Thyroid gland (tissue), 4 donors: Measurements from ENCODE around the gene ABR. TPM values are rescaled to one million over a fixed set of nuclear protein-coding genes. Genes with fewer than 3 reads are reported as not detected.

Experiments used
- DNase-seq, 2 donors: peaks; one replicate each; pipeline ENCODE4 v3.0.0-alpha.2; 2019
- H3K27ac ChIP-seq, 3 donors: fragments of 200-600 bp; sonication (generic); 1 replicate in 2 of 3; 2 replicates in 1 of 3; pipeline ENCODE4 v1.5.1; 2016 to 2019; ENCODE audit warnings: mild to moderate bottlenecking in 1 of 3, moderate library complexity in 1 of 3
- H3K27me3 ChIP-seq: fragments of 200-600 bp; sonication (generic); one replicate; pipeline ENCODE4 v1.5.1; 2019
- H3K36me3 ChIP-seq, 2 donors: fragments of 200-600 bp; sonication (generic); one replicate each; pipeline ENCODE4 v1.5.1; 2016 to 2019
- H3K4me1 ChIP-seq, 2 donors: fragments of 200-600 bp; sonication (generic); one replicate each; pipeline ENCODE4 v1.5.1; 2017 to 2019
- H3K4me3 ChIP-seq, 3 donors: fragments of 200-600 bp; sonication (generic); replicated peaks in 1 of 3; 1 replicate in 2 of 3; 2 replicates in 1 of 3; pipeline ENCODE4 v1.5.1; 2016; ENCODE audit warnings: mild to moderate bottlenecking in 1 of 3
- H3K9me3 ChIP-seq: fragments of 200-600 bp; sonication (generic); one replicate; pipeline ENCODE4 v1.5.1; 2017
- CTCF ChIP-seq, 6 experiments: fragments of 200-600 bp in 3 of 6; fragments of 450-650 bp in 3 of 6; sonication (generic) in 3 of 6; IDR thresholded peaks; one replicate each; pipeline ENCODE4 v1.5.1; 2016 to 2019; ENCODE audit warnings: antibody characterized with exemption in 6 of 6, mild to moderate bottlenecking in 2 of 6, inconsistent platforms in 1 of 6, moderate library complexity in 1 of 6
- POLR2A ChIP-seq, 2 donors: fragments of 450-650 bp; IDR thresholded peaks; one replicate each; pipeline ENCODE4 v1.6.1; 2017; ENCODE audit warnings: antibody characterized with exemption in 2 of 2, mild to moderate bottlenecking in 2 of 2, moderate library complexity in 1 of 2
- WGBS, 2 donors: methylation state at CpG; one replicate each; pipeline ENCODE4 v1.1.5; 2017; 5-methylcytosine and 5-hydroxymethylcytosine counted together
- intact Hi-C: fragments of 100-400 bp; cut with DNase I; formaldehyde crosslinking; loops from one replicate; pipeline ENCODE4 v1.15.1; 2023
- total RNA-seq, 4 donors: library from RNA; depleted of rRNA; stranded (reverse); fragments of >200 nt; gene quantifications; one replicate each; pipeline ENCODE4 v1.2.3, GENCODE V29; 2016

The ABR gene
- total RNA-seq, 4 donors from 2014 or later = 23.7 to 33.7 (median 31.5) TPM

- Histone ChIP-seq H3K27ac (peak overlapping the region in 1 of 3 donors; percentile 24), H3K9me3 (no peaks in the 10 kb centered on the region), H3K27me3 (no peaks in the 10 kb centered on the region), H3K36me3 (no peaks in the 10 kb centered on the region), H3K4me1 (peaks cover 9 to 33% of the 10 kb centered on the region in 2 donors), H3K4me3 (no peak overlapping the region)
- TF ChIP-seq POLR2A (IDR thresholded peaks at IDR 0.05) = no peak
- no peak for TF ChIP-seq CTCF (IDR thresholded peaks at IDR 0.05)
- intact Hi-C loops = no loop called here
- WGBS, 2 donors = 80 to 81% methylated on average over 11 of the region's 11 CpGs
- no peak for DNase-seq
These were observed 5.4 kb downstream of the ABR start for GRCh38 chr17:1174263-1174880.

- DNase-seq = no peak
- no peaks in the 10 kb centered on the region for H3K9me3 ChIP-seq
- TF ChIP-seq CTCF (IDR thresholded peaks at IDR 0.05) (no peak), POLR2A (IDR thresholded peaks at IDR 0.05) (no peak)
- H3K27me3 ChIP-seq = no peaks in the 10 kb centered on the region
- H3K4me3 ChIP-seq = no peak overlapping the region
- 62 to 64% methylated on average over 24 to 28 of the region's 28 CpGs for WGBS, 2 donors
- intact Hi-C loops = no loop called here
- no peaks in the 10 kb centered on the region for H3K36me3 ChIP-seq
- H3K27ac ChIP-seq = peak overlapping the region in 1 of 3 donors; percentile 24
- H3K4me1 ChIP-seq = peaks cover 2 to 33% of the 10 kb centered on the region in 2 donors
These were observed 6.1 kb downstream of the ABR start for GRCh38 chr17:1173432-1174262.

- 76 to 85% methylated on average over 11 of the region's 11 CpGs for WGBS, 2 donors
- intact Hi-C loops = no loop called here
- TF ChIP-seq CTCF (IDR thresholded peaks at IDR 0.05) (no peak), POLR2A (IDR thresholded peaks at IDR 0.05) (no peak)
- H3K9me3 ChIP-seq = no peaks in the 10 kb centered on the region
- no peaks in the 10 kb centered on the region for H3K27me3 ChIP-seq
- H3K27ac ChIP-seq = no peak overlapping the region
- DNase-seq = no peak
- H3K4me1 ChIP-seq = peaks cover 0 to 19% of the 10 kb centered on the region in 2 donors
- no peak overlapping the region for H3K4me3 ChIP-seq
- no peaks in the 10 kb centered on the region for H3K36me3 ChIP-seq
These were observed 7.8 kb downstream of the ABR start for GRCh38 chr17:1171953-1172352.

GRCh38 chr17:1170739-1171138 is 9.0 kb downstream of the ABR start:
- peaks cover 0 to 15% of the 10 kb centered on the region in 2 donors for H3K4me1 ChIP-seq
- H3K27ac ChIP-seq = no peak overlapping the region
- H3K27me3 ChIP-seq = no peaks in the 10 kb centered on the region
- WGBS, 2 donors = 91% methylated on average over 11 of the region's 11 CpGs
- TF ChIP-seq POLR2A (IDR thresholded peaks at IDR 0.05) = no peak
- no peaks in the 10 kb centered on the region for H3K36me3 ChIP-seq
- no peak for DNase-seq
- H3K9me3 ChIP-seq = no peaks in the 10 kb centered on the region
- no peak overlapping the region for H3K4me3 ChIP-seq
- intact Hi-C loops = no loop called here

GRCh38 chr17:1169929-1170312 is 9.9 kb downstream of the ABR start:
- Histone ChIP-seq H3K4me3 (no peak overlapping the region), H3K36me3 (no peaks in the 10 kb centered on the region), H3K4me1 (peaks cover 0 to 15% of the 10 kb centered on the region in 2 donors), H3K27ac (no peak overlapping the region), H3K9me3 (no peaks in the 10 kb centered on the region), H3K27me3 (no peaks in the 10 kb centered on the region)
- TF ChIP-seq CTCF (IDR thresholded peaks at IDR 0.05) = no peak
- no peak for TF ChIP-seq POLR2A (IDR thresholded peaks at IDR 0.05)
- 81 to 100% methylated on average over 3 to 4 of the region's 4 CpGs for WGBS, 2 donors
- intact Hi-C loops = no loop called here
- DNase-seq = no peak
